Measurements from ENCODE around the gene ACO2.

- TF ChIP-seq CTCF (conservative IDR thresholded peaks at IDR 0.05; ENCODE audit: low read depth, low read length), result no peak
- TF ChIP-seq EZH2 (IDR thresholded peaks at IDR 0.05; ENCODE audit: borderline replicate concordance, low read depth, low read length, poor library complexity, severe bottlenecking), result no peak
Measured at GRCh38 chr22:41556561-41556960, 87.6 kb downstream of the ACO2 start.
